KMS-11 (cell line): ENCODE measurements around the gene TXNIP.

Experiments
- H2AFZ ChIP-seq: fragments of 200-600 bp; sonication (generic); 2 replicates; pipeline ENCODE4 v1.6.1; 2016; ENCODE audit warnings: antibody characterized with exemption, mixed run types, low read depth
- H3K27ac ChIP-seq: fragments of 200-600 bp; sonication (generic); 2 replicates; pipeline ENCODE4 v1.6.1; 2016; ENCODE audit warnings: mild to moderate bottlenecking, mixed run types
- H3K27me3 ChIP-seq: fragments of 200-600 bp; sonication (generic); 2 replicates; pipeline ENCODE4 v1.6.1; 2017; ENCODE audit warnings: mild to moderate bottlenecking, low read depth, mixed run types, moderate library complexity; ENCODE audit not compliant: insufficient read depth
- H3K36me3 ChIP-seq: fragments of 200-600 bp; sonication (generic); 2 replicates; pipeline ENCODE4 v1.6.1; 2017; ENCODE audit warnings: mild to moderate bottlenecking, mixed run types; ENCODE audit not compliant: insufficient read depth
- H3K4me1 ChIP-seq: fragments of 200-600 bp; sonication (generic); 2 replicates; pipeline ENCODE4 v1.6.1; 2016; ENCODE audit warnings: mild to moderate bottlenecking, low read depth, mixed run types; ENCODE audit not compliant: poor library complexity, severe bottlenecking
- H3K4me2 ChIP-seq: fragments of 200-600 bp; sonication (generic); 2 replicates; pipeline ENCODE4 v1.7.0; 2016; ENCODE audit warnings: mild to moderate bottlenecking, mixed run types
- H3K4me3 ChIP-seq: fragments of 200-600 bp; sonication (generic); IDR thresholded peaks from 2 replicates; pipeline ENCODE4 v1.6.1; 2017; ENCODE audit warnings: low read depth, low read length, mixed read lengths; ENCODE audit not compliant: insufficient read depth
- H3K79me2 ChIP-seq: fragments of 200-600 bp; sonication (generic); 2 replicates; pipeline ENCODE4 v1.6.1; 2016; ENCODE audit warnings: low read depth, mixed run types; ENCODE audit not compliant: insufficient read depth
- H3K9ac ChIP-seq: fragments of 200-600 bp; sonication (generic); 2 replicates; pipeline ENCODE4 v1.6.1; 2016; ENCODE audit warnings: mild to moderate bottlenecking, mixed run types
- H4K20me1 ChIP-seq: fragments of 200-600 bp; sonication (generic); 2 replicates; pipeline ENCODE4 v1.6.1; 2016; ENCODE audit warnings: mild to moderate bottlenecking, mixed run types; ENCODE audit not compliant: insufficient read depth
- CTCF ChIP-seq: fragments of 200-600 bp; sonication (generic); conservative IDR thresholded peaks from 2 replicates; pipeline ENCODE4 v1.6.1; 2017; ENCODE audit warnings: low read depth, mild to moderate bottlenecking, antibody characterized with exemption, low read length, moderate library complexity, mixed read lengths

TXNIP gene

GRCh38 chr1:145946477-145946986 lies 49.8 kb downstream of the TXNIP start:
- Histone ChIP-seq H3K4me2 (no peak overlapping the region), H3K79me2 (no peaks in the 10 kb centered on the region), H3K36me3 (no peaks in the 10 kb centered on the region), H4K20me1 (no peaks in the 10 kb centered on the region), H3K9ac (no peak overlapping the region), H3K4me1 (no peaks in the 10 kb centered on the region), H3K27ac (no peak overlapping the region), H3K4me3 (no peak overlapping the region), H3K27me3 (no peaks in the 10 kb centered on the region), H2AFZ (no peak overlapping the region)
- TF ChIP-seq CTCF, result no peak

GRCh38 chr1:145944532-145944931 lies 51.8 kb downstream of the TXNIP start:
- no peaks in the 10 kb centered on the region for H4K20me1 ChIP-seq
- H3K4me3 ChIP-seq, result no peak overlapping the region
- H3K4me1 ChIP-seq, result no peaks in the 10 kb centered on the region
- no peak overlapping the region for H2AFZ ChIP-seq
- H3K9ac ChIP-seq, result no peak overlapping the region
- no peak overlapping the region for H3K4me2 ChIP-seq
- no peaks in the 10 kb centered on the region for H3K79me2 ChIP-seq
- H3K27me3 ChIP-seq, result no peaks in the 10 kb centered on the region
- TF ChIP-seq CTCF, result no peak
- H3K27ac ChIP-seq, result no peak overlapping the region
- H3K36me3 ChIP-seq, result no peaks in the 10 kb centered on the region

- Histone ChIP-seq H3K4me2 (no peak overlapping the region), H3K36me3 (no peaks in the 10 kb centered on the region), H3K79me2 (no peaks in the 10 kb centered on the region)
Measured at GRCh38 chr1:145942871-145943270, 53.5 kb downstream of the TXNIP start.

More at GRCh38 chr1:145942871-145943270, 53.5 kb downstream of the TXNIP start:
- H2AFZ ChIP-seq, result no peak overlapping the region
- H4K20me1 ChIP-seq, result no peaks in the 10 kb centered on the region
- TF ChIP-seq CTCF, result no peak
- H3K27ac ChIP-seq, result no peak overlapping the region
- H3K9ac ChIP-seq, result no peak overlapping the region
- H3K4me1 ChIP-seq, result peaks cover 4% of the 10 kb centered on the region
- H3K27me3 ChIP-seq, result no peaks in the 10 kb centered on the region
- no peak overlapping the region for H3K4me3 ChIP-seq
